ENCODE results near the gene GPC6.

Gene GPC6

DNA sequence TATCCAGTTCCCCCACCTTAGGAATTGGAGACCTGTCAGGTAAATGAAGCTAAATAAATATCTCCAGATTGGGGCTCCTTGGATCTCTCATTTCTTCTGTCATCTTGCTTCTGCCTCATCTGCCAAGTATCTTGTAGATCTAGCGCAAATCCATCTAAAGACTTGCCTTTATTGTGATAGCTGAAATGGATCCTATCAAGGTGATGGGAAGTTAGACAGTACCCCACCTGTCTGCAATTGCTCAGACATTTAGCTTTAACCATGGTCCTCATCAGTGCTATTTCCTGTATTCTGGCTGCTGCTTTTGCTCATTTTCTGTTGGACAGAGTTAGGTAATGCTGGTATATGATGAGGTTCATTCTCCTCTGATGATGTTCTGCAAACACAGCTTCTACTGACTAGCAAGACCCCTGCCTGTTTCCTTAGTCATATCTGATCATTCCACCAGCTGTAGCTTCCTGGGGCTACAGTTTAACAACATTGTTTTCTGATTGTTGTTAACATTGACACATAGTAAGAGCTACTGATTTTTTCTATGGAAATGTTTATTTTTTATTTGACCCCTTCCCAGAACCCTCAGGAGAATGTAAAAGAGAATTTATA lies 912.9 kb downstream of the GPC6 start:
- Histone ChIP-seq H3K36me3 (ENCODE audit: control insufficient read depth, insufficient read depth, low read length, severe bottlenecking) (no peaks in the 10 kb centered on the region), H3K9ac (ENCODE audit: low read length) (no peak overlapping the region), H3K4me3 (ENCODE audit: low read length) (no peak overlapping the region), H3K4me1 (ENCODE audit: control insufficient read depth, insufficient read depth, low read length) (peaks cover 4% of the 10 kb centered on the region), H3K27me3 (replicated peaks; ENCODE audit: control insufficient read depth, insufficient read depth, low read length) (no peaks in the 10 kb centered on the region), H3K9me3 (ENCODE audit: control insufficient read depth, low read length) (no peaks in the 10 kb centered on the region)
- DNase-seq (ENCODE audit: low read depth), result no peak

DNA sequence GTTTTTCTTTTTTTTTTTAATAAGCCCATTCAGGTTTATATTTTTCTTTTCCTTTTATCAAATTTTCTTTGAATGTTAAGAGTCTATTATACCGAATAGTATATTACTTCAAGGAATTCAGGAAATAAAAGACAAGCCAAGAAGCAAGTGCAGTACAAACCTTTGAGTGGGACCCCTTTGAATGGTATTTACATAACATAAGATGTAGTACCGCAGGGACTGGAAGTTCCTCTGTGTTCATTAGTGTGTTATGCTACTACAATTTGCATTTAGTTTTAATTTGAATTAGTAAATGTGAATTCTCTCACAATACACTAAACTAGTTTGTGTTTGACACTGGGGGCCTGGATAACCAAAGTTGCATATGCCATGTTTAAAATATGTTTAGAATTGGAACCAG lies 913.4 kb downstream of the GPC6 start:
- H3K27me3 ChIP-seq (replicated peaks; ENCODE audit: control insufficient read depth, insufficient read depth, low read length), result no peaks in the 10 kb centered on the region
- DNase-seq (ENCODE audit: low read depth), result no peak
- H3K4me3 ChIP-seq (ENCODE audit: low read length), result no peak overlapping the region
- no peaks in the 10 kb centered on the region for H3K36me3 ChIP-seq (ENCODE audit: control insufficient read depth, insufficient read depth, low read length, severe bottlenecking)
- peaks cover 4% of the 10 kb centered on the region for H3K4me1 ChIP-seq (ENCODE audit: control insufficient read depth, insufficient read depth, low read length)
- H3K9ac ChIP-seq (ENCODE audit: low read length), result no peak overlapping the region
- no peaks in the 10 kb centered on the region for H3K9me3 ChIP-seq (ENCODE audit: control insufficient read depth, low read length)

DNA sequence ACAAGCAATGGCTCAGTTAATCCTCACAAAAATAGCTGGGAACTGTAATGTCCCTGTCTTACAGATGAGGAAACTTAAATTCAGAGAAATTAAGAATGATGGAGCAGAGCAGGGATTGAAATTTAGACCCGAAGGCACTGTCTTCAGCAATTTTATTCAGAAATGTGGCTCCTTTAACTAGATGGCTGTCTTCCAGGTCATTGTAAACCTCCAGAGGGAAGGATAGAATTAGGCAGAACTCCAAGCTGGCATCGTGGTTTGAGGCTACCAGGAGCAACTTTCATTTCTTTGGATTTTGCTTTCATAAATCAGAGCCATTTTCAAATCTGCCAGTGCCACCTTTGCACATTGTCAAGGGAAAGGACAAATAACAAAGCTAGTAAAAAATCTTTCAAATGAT lies 913.9 kb downstream of the GPC6 start:
- Histone ChIP-seq H3K36me3 (ENCODE audit: control insufficient read depth, insufficient read depth, low read length, severe bottlenecking) (no peaks in the 10 kb centered on the region), H3K4me3 (ENCODE audit: low read length) (no peak overlapping the region), H3K4me1 (ENCODE audit: control insufficient read depth, insufficient read depth, low read length) (peaks cover 4% of the 10 kb centered on the region), H3K9ac (ENCODE audit: low read length) (no peak overlapping the region), H3K27me3 (replicated peaks; ENCODE audit: control insufficient read depth, insufficient read depth, low read length) (no peaks in the 10 kb centered on the region), H3K9me3 (ENCODE audit: control insufficient read depth, low read length) (no peaks in the 10 kb centered on the region)
- peak; percentile 10 for DNase-seq (ENCODE audit: low read depth)

DNA sequence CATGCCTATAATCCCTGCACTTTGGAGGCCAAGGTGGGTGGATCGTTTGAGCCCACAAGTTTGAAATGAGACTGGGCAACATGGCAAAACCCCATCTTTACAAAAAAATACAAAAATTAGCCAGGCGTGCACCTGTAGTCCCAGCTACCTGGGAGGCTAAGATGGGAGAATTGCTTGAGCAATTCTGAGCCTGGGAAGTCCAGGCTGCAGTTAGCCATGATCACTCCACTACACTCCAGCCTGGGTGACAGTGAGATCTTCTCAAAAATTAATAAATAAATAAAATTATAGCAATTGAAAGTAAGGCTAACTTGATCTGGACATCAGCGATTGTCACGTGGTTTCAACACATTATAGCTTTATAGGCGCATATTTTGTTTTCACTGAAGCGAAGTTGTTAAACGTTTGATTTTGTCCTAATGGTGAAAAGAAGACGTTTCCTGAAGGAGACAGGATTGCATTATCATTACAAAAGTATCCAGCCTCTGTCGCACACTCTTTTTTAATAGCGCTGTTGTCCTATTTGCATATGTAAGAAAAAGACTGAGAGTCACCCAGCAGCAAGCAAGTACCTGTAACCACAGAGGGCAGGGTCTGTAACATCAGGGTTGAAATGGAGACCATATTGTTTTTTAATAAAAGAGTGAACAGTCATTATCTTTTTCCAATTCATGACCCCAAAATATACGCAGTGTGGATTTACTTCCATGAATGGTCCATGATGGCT lies 917.2 kb downstream of the GPC6 start:
- no peak for DNase-seq (ENCODE audit: low read depth)
- peaks cover 4% of the 10 kb centered on the region for H3K4me1 ChIP-seq (ENCODE audit: control insufficient read depth, insufficient read depth, low read length)
- no peak overlapping the region for H3K9ac ChIP-seq (ENCODE audit: low read length)
- no peaks in the 10 kb centered on the region for H3K36me3 ChIP-seq (ENCODE audit: control insufficient read depth, insufficient read depth, low read length, severe bottlenecking)
- H3K9me3 ChIP-seq (ENCODE audit: control insufficient read depth, low read length), result no peaks in the 10 kb centered on the region
- no peak overlapping the region for H3K4me3 ChIP-seq (ENCODE audit: low read length)
- no peaks in the 10 kb centered on the region for H3K27me3 ChIP-seq (replicated peaks; ENCODE audit: control insufficient read depth, insufficient read depth, low read length)

DNA sequence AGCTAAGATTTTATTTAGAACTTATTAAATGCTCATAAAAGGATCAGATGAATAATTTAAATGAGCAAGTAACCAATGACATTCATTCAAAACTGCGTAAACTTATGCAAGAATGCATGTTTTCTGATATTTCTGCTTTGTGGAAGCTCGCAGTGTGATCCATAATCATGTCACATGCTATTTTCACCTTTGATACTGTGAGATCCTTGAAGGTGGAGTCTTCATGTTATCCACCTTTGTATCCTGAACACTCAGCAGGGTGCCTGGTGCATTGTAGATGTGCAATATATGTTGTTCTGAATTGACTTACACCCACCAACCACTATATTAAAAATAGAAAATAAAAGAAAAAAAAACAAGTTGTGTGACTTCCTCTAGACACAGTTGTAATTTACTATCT lies 919.4 kb downstream of the GPC6 start:
- DNase-seq (ENCODE audit: low read depth), result no peak
- Histone ChIP-seq H3K9ac (ENCODE audit: low read length) (no peak overlapping the region), H3K27me3 (replicated peaks; ENCODE audit: control insufficient read depth, insufficient read depth, low read length) (no peaks in the 10 kb centered on the region)

DNA sequence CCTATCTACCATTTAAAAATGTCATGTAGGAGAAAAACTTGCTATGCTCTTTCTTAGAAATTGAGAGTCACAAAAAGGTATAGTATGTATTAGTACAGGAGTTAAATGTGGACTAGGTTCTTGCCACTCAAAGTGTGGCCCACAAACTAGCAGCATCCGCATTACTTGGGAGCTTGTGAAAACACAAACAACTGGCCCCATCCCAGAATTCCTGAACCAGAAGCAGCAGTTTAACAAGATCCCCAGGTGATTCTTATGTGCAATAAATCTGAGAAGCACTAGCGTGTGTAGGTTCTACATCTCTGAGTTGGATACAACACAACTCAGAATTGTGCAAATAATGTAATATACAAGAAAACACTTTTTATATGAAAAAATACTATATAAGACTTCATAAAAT lies 927.0 kb downstream of the GPC6 start:
- H3K4me3 ChIP-seq (ENCODE audit: low read length), result no peak overlapping the region
- no peaks in the 10 kb centered on the region for H3K36me3 ChIP-seq (ENCODE audit: control insufficient read depth, insufficient read depth, low read length, severe bottlenecking)
- H3K9ac ChIP-seq (ENCODE audit: low read length), result no peak overlapping the region
- H3K27me3 ChIP-seq (replicated peaks; ENCODE audit: control insufficient read depth, insufficient read depth, low read length), result no peaks in the 10 kb centered on the region
- no peak for DNase-seq (ENCODE audit: low read depth)
- H3K4me1 ChIP-seq (ENCODE audit: control insufficient read depth, insufficient read depth, low read length), result peaks cover 44% of the 10 kb centered on the region
- H3K9me3 ChIP-seq (ENCODE audit: control insufficient read depth, low read length), result no peaks in the 10 kb centered on the region

More for the DNA sequence above, 919.4 kb downstream of the GPC6 start:
- H3K9me3 ChIP-seq (ENCODE audit: control insufficient read depth, low read length), result no peaks in the 10 kb centered on the region
- no peaks in the 10 kb centered on the region for H3K36me3 ChIP-seq (ENCODE audit: control insufficient read depth, insufficient read depth, low read length, severe bottlenecking)
- peaks cover 1% of the 10 kb centered on the region for H3K4me1 ChIP-seq (ENCODE audit: control insufficient read depth, insufficient read depth, low read length)
- H3K4me3 ChIP-seq (ENCODE audit: low read length), result no peak overlapping the region

DNA sequence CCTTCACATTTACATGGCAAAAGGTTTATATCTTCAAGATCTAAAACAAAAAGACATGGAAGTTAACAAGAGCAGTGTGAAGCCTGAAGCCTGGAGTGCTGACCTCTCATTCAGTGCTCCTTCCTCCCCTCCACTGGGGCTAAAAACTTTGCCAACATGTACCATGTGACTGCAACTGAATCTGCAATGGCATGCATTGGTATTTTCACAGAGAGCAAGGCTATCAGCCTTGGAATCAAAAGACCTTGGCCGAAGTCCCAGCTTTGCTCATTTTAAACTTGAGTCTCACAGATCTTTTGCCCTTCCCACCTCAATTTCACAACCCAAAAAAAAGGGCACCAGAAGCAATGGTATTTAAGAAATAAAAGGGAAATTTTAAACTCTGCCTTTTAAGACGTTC lies 927.8 kb downstream of the GPC6 start:
- no peaks in the 10 kb centered on the region for H3K9me3 ChIP-seq (ENCODE audit: control insufficient read depth, low read length)
- peak; percentile 89 for DNase-seq (ENCODE audit: low read depth)
- H3K9ac ChIP-seq (ENCODE audit: low read length), result peak overlapping the region; percentile 55
- no peak overlapping the region for H3K4me3 ChIP-seq (ENCODE audit: low read length)
- H3K4me1 ChIP-seq (ENCODE audit: control insufficient read depth, insufficient read depth, low read length), result peaks cover 50% of the 10 kb centered on the region
- no peaks in the 10 kb centered on the region for H3K27me3 ChIP-seq (replicated peaks; ENCODE audit: control insufficient read depth, insufficient read depth, low read length)
- H3K36me3 ChIP-seq (ENCODE audit: control insufficient read depth, insufficient read depth, low read length, severe bottlenecking), result no peaks in the 10 kb centered on the region

DNA sequence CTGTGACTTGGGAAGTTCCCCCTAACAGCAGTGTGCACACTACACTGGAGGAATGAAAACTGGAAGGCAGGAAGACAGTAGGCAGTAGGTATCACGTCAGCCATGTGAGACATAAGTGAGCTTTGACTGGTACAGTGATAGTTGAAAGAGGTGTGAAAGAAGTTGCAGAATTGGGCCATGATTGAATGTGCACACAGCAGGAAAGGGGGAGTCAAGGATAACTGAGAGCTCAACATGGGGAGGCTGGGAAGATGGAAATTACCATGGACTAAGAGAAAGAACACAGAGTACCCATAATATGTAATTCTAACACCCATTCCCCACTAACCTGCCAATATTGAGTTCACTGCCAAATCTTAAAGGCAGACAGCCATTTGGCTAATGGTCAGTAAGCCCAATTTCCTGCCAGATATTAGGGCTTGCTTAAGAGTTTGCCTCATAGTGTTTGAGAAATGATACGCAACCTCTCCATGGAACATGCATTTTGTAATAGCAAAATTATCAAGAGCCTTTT lies 931.2 kb downstream of the GPC6 start:
- H3K36me3 ChIP-seq (ENCODE audit: control insufficient read depth, insufficient read depth, low read length, severe bottlenecking), result no peaks in the 10 kb centered on the region
- H3K4me3 ChIP-seq (ENCODE audit: low read length), result no peak overlapping the region

DNA sequence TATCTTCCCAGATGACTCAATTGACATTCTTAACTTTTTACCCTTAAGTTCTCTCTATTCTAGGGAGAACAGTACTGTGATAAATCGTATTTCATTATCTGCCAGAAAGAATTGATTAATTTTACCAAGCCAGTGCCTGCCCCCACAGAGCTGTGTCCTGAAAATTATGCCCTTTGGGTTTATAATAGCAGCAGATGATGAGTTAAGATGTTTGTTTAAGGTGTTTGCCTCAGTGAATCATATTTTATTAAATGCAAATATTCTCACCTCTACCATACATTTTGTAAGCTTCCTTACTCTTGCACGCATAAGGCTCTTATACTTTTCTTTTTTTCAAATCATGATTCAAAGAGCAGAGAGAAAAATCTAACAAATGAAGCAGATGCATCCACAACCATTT lies 934.3 kb downstream of the GPC6 start:
- Histone ChIP-seq H3K9ac (ENCODE audit: low read length) (no peak overlapping the region), H3K4me3 (ENCODE audit: low read length) (no peak overlapping the region), H3K36me3 (ENCODE audit: control insufficient read depth, insufficient read depth, low read length, severe bottlenecking) (no peaks in the 10 kb centered on the region), H3K27me3 (replicated peaks; ENCODE audit: control insufficient read depth, insufficient read depth, low read length) (no peaks in the 10 kb centered on the region), H3K9me3 (ENCODE audit: control insufficient read depth, low read length) (no peaks in the 10 kb centered on the region), H3K4me1 (ENCODE audit: control insufficient read depth, insufficient read depth, low read length) (peaks cover 26% of the 10 kb centered on the region)
- DNase-seq (ENCODE audit: low read depth), result no peak

More for the DNA sequence above, 931.2 kb downstream of the GPC6 start:
- Histone ChIP-seq H3K4me1 (ENCODE audit: control insufficient read depth, insufficient read depth, low read length) (peaks cover 50% of the 10 kb centered on the region), H3K9me3 (ENCODE audit: control insufficient read depth, low read length) (no peaks in the 10 kb centered on the region), H3K27me3 (replicated peaks; ENCODE audit: control insufficient read depth, insufficient read depth, low read length) (no peaks in the 10 kb centered on the region), H3K9ac (ENCODE audit: low read length) (peak overlapping the region; percentile 12)
- no peak for DNase-seq (ENCODE audit: low read depth)

DNA sequence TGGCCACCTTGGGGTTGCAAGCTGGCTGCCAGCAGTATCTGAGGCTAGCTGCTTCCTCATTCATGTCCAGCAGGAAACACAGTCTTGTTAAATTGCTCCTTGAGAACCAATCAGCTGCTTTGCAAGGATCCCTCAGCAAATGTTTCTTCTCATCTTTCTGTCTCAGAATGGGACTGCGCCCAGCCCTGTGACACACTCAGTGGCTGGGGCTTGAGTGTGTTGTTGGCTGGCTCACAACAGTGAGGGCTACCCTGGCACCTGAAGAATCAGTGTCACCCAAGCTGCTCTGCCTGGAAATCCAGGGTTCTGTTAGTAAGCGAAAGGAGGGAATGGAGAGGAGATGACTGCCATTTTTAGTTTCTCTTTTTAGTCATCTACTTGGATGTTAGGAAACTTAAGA lies 935.7 kb downstream of the GPC6 start:
- H3K9ac ChIP-seq (ENCODE audit: low read length), result no peak overlapping the region
- no peaks in the 10 kb centered on the region for H3K9me3 ChIP-seq (ENCODE audit: control insufficient read depth, low read length)
- no peaks in the 10 kb centered on the region for H3K36me3 ChIP-seq (ENCODE audit: control insufficient read depth, insufficient read depth, low read length, severe bottlenecking)
- H3K27me3 ChIP-seq (replicated peaks; ENCODE audit: control insufficient read depth, insufficient read depth, low read length), result no peaks in the 10 kb centered on the region
- H3K4me1 ChIP-seq (ENCODE audit: control insufficient read depth, insufficient read depth, low read length), result peaks cover 20% of the 10 kb centered on the region
- no peak overlapping the region for H3K4me3 ChIP-seq (ENCODE audit: low read length)
- DNase-seq (ENCODE audit: low read depth), result no peak

DNA sequence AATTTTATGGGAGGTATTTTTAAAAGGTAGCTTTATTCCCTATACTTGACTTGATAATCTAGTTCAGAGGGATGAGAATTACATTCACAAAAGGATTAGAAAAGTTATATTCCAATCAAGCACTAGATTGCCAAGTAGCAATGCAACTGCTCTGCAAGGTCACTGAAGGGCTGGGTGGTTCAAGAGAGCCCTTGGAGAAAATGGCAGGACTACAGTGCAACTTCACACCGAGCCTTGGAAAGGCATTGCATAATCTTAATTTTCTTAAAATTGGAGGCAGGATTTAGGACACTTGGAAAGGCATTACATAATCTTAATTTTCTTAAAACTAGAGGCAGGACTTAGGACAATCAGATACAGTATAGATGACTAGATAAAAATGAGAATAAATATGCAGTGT lies 936.9 kb downstream of the GPC6 start:
- no peak for DNase-seq (ENCODE audit: low read depth)
- no peak overlapping the region for H3K4me3 ChIP-seq (ENCODE audit: low read length)
- H3K27me3 ChIP-seq (replicated peaks; ENCODE audit: control insufficient read depth, insufficient read depth, low read length), result no peaks in the 10 kb centered on the region
- no peak overlapping the region for H3K9ac ChIP-seq (ENCODE audit: low read length)
- peaks cover 11% of the 10 kb centered on the region for H3K4me1 ChIP-seq (ENCODE audit: control insufficient read depth, insufficient read depth, low read length)
- no peaks in the 10 kb centered on the region for H3K36me3 ChIP-seq (ENCODE audit: control insufficient read depth, insufficient read depth, low read length, severe bottlenecking)
- H3K9me3 ChIP-seq (ENCODE audit: control insufficient read depth, low read length), result no peaks in the 10 kb centered on the region

Measured in adipocyte (in vitro differentiated cells).